PC-3 (cell line): ENCODE data around the gene IL5RA. TPM values are rescaled to one million over a fixed set of nuclear protein-coding genes. Genes with fewer than 3 reads are reported as not detected.

ENCODE experiments used
- ATAC-seq: fragments of 200-7000 bp; cut with Tn5 transposase; 2 replicates; pipeline ENCODE4 v1.9.1; 2020; ENCODE audit warnings: mild to moderate bottlenecking, moderate library complexity
- BruUV-seq: library from RNA; stranded (reverse); fragments of 400-500 nt; replicated peaks from 2 replicates; lab custom pipeline; 2021; lab: Mats Ljungman, UMichigan
- CTCF ChIA-PET: fragments of 300-600 bp; sonication (Branson Sonifier 250); formaldehyde crosslinking; loops from one replicate; lab custom pipeline; 2022; ENCODE audit warnings: antibody characterized with exemption; lab: Charles Lee
- POLR2A ChIA-PET: fragments of 300-600 bp; sonication (Branson Sonifier 250); formaldehyde crosslinking; loops from one replicate; lab custom pipeline; 2022; ENCODE audit warnings: antibody characterized with exemption; ENCODE audit not compliant: unreplicated experiment; lab: Charles Lee
- DNase-seq: peaks from one replicate; pipeline ENCODE4 v3.0.0-alpha.2; 2015
- H2AFZ ChIP-seq: fragments of 300-600 bp; sonication (generic); 2 replicates; pipeline ENCODE4 v1.6.0; 2016; ENCODE audit warnings: antibody characterized with exemption, low read length
- H3F3A ChIP-seq: fragments of 300-600 bp; sonication (generic); one replicate; pipeline ENCODE4 v1.6.0; 2017; ENCODE audit warnings: antibody characterized with exemption, low read length, control low read depth, mild to moderate bottlenecking; ENCODE audit not compliant: unreplicated experiment
- H3K27ac ChIP-seq: fragments of 300-600 bp; sonication (generic); 2 replicates; pipeline ENCODE4 v1.5.1; 2016; ENCODE audit warnings: mild to moderate bottlenecking, low read length
- H3K27me3 ChIP-seq: fragments of 300-600 bp; sonication (generic); 2 replicates; pipeline ENCODE4 v1.6.1; 2016; ENCODE audit warnings: low read length, mixed read lengths
- H3K36me3 ChIP-seq: fragments of 300-600 bp; sonication (generic); 2 replicates; pipeline ENCODE4 v1.6.1; 2016; ENCODE audit warnings: low read depth, mixed run types, low read length, mixed read lengths
- H3K4me1 ChIP-seq: fragments of 300-600 bp; sonication (generic); 2 replicates; pipeline ENCODE4 v1.5.1; 2016; ENCODE audit warnings: low read length; ENCODE audit not compliant: insufficient read depth
- H3K4me2 ChIP-seq: fragments of 300-600 bp; sonication (generic); 2 replicates; pipeline ENCODE4 v1.6.0; 2016; ENCODE audit warnings: low read length
- H3K4me3 ChIP-seq: fragments of 300-600 bp; sonication (generic); 2 replicates; pipeline ENCODE4 v1.5.1; 2016; ENCODE audit warnings: mild to moderate bottlenecking, low read length, mixed read lengths
- H3K79me2 ChIP-seq: fragments of 300-600 bp; sonication (generic); 2 replicates; pipeline ENCODE4 v1.6.1; 2017; ENCODE audit warnings: low read length, mixed read lengths
- H3K9ac ChIP-seq: fragments of 300-600 bp; sonication (generic); 2 replicates; pipeline ENCODE4 v1.6.0; 2016; ENCODE audit warnings: mild to moderate bottlenecking, low read length
- H3K9me2 ChIP-seq: fragments of 300-600 bp; sonication (generic); replicated peaks from 2 replicates; pipeline ENCODE4 v1.6.1; 2016; ENCODE audit warnings: mixed run types, low read length, mixed read lengths
- H3K9me3 ChIP-seq: fragments of 300-600 bp; sonication (generic); 2 replicates; pipeline ENCODE4 v1.6.1; 2016; ENCODE audit warnings: low read length, mixed read lengths
- H4K20me1 ChIP-seq: fragments of 300-600 bp; sonication (generic); 2 replicates; pipeline ENCODE4 v1.6.1; 2016; ENCODE audit warnings: low read length, mixed read lengths
- EZH2 ChIP-seq: fragments of 300-600 bp; sonication (generic); IDR thresholded peaks from one replicate; pipeline ENCODE4 v1.6.1; 2017; ENCODE audit warnings: antibody characterized with exemption, mild to moderate bottlenecking, low read length; ENCODE audit not compliant: unreplicated experiment
- EZH2phosphoT487 ChIP-seq: fragments of 300-600 bp; sonication (generic); IDR thresholded peaks from 2 replicates; pipeline ENCODE4 v1.6.1; 2018; ENCODE audit warnings: mild to moderate bottlenecking, antibody characterized with exemption, low read length, borderline replicate concordance
- intact Hi-C: fragments of 100-400 bp; cut with micrococcal nuclease; formaldehyde crosslinking; loops from 2 replicates; pipeline ENCODE4 v1.9.0; 2023
- total RNA-seq: library from RNA; depleted of rRNA; stranded (reverse); fragments of >200 nt; gene quantifications from 2 replicates; pipeline ENCODE4 v1.2.3, GENCODE V29; 2014
- TF ChIP-seq, protein P1 (sequence below): fragments of 300-600 bp; sonication (generic); conservative IDR thresholded peaks from 2 replicates; pipeline ENCODE4 v1.5.1; 2017; ENCODE audit warnings: antibody characterized with exemption, low read depth, mild to moderate bottlenecking, low read length

The IL5RA gene
- total RNA-seq, 1 experiment from 2014 or later, result not detected

DNA sequence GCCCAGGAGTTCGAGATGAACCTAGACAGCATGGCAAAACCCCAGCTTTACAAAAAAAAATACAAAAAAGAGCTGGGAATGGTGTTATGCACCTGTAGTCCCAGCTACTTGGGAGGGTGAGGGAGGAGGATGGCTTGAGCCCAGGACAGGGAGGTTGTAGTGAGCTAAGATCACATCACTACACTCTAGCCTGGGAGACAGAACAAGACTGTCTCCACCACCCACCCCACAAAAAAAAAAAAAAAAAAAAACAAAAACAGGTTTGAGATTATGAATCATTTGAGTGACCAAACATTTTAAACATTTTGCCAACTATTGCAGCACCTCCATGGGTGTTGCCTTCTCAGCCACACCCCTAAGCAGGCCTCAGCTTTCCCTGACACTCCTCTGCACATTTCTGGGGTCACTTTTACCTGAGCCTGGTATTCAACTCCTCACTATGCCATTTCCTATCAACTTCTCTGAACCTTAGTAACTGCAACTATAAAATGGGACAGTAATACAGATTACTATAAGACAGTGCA is 41.8 kb downstream of the IL5RA start:
- BruUV-seq, result no TSS peak
- ChIA-PET POLR2A (no interaction called here), CTCF (no interaction called here)
- no peaks in the 10 kb centered on the region for H3K9me3 ChIP-seq
- H3K4me3 ChIP-seq, result no peak overlapping the region
- intact Hi-C loops, result no loop called here
- no peak overlapping the region for H3K27ac ChIP-seq
- no peaks in the 10 kb centered on the region for H3K27me3 ChIP-seq
- DNase-seq (peak; percentile 37), ATAC-seq (no peak)
- H3F3A ChIP-seq, result no peaks in the 10 kb centered on the region
- H3K36me3 ChIP-seq, result no peaks in the 10 kb centered on the region
- no peak overlapping the region for H3K9ac ChIP-seq
- H3K9me2 ChIP-seq, result no peaks in the 10 kb centered on the region
- H2AFZ ChIP-seq, result no peak overlapping the region
- TF ChIP-seq EZH2 (no peak), EZH2phosphoT487 (no peak)
- TF ChIP-seq, protein P1, sequence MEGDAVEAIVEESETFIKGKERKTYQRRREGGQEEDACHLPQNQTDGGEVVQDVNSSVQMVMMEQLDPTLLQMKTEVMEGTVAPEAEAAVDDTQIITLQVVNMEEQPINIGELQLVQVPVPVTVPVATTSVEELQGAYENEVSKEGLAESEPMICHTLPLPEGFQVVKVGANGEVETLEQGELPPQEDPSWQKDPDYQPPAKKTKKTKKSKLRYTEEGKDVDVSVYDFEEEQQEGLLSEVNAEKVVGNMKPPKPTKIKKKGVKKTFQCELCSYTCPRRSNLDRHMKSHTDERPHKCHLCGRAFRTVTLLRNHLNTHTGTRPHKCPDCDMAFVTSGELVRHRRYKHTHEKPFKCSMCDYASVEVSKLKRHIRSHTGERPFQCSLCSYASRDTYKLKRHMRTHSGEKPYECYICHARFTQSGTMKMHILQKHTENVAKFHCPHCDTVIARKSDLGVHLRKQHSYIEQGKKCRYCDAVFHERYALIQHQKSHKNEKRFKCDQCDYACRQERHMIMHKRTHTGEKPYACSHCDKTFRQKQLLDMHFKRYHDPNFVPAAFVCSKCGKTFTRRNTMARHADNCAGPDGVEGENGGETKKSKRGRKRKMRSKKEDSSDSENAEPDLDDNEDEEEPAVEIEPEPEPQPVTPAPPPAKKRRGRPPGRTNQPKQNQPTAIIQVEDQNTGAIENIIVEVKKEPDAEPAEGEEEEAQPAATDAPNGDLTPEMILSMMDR, result no peak
- H3K4me1 ChIP-seq, result no peaks in the 10 kb centered on the region
- no peak overlapping the region for H3K4me2 ChIP-seq
- no peaks in the 10 kb centered on the region for H3K79me2 ChIP-seq
- H4K20me1 ChIP-seq, result no peaks in the 10 kb centered on the region

DNA sequence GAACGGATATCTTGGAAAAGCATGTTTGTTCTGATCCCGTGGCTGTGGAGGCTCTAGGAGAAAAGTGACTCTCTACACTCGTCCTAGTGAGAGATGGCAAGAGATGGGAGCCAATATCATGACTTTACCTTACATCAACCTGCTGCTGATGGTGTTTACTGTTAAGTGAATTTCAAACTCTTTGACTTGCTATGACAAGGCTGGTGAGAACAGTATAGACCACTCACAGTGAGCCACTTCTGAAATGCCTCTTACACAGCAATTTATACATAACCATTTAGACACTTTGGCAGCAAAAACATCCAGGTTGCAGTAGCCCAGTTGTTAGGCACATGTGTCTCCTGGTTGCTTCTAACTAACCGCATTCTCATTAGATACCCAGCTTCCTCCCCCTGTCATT is 43.3 kb downstream of the IL5RA start:
- intact Hi-C loops, result no loop called here

DNA sequence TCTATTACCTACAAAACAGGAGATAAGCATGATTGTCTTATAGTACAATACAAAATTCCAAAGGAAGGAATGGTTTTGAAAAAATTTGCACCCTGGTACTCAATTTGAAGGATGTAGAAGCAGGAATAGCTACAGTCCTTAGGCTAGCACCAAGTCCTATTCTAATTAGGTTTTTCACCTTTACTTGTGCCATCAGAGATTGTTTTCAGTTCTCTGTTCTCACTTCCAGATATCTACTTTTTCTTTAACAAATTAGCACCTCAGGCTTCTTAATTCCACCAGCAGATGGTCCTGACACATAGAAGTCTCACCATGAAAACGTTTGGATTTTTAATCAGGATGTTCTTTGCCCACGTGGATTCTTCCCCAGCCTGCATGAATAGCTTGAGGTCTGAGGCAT is 43.8 kb downstream of the IL5RA start:
- CTCF ChIA-PET, result no interaction called here
- intact Hi-C loops, result no loop called here

More for the DNA sequence above, 43.3 kb downstream of the IL5RA start:
- no peak for ATAC-seq
- H3K79me2 ChIP-seq, result no peaks in the 10 kb centered on the region
- TF ChIP-seq EZH2phosphoT487 (no peak), EZH2 (no peak)
- TF ChIP-seq, protein P1, result no peak
- no TSS peak for BruUV-seq
- H3K36me3 ChIP-seq, result no peaks in the 10 kb centered on the region
- no peak overlapping the region for H2AFZ ChIP-seq
- ChIA-PET POLR2A (no interaction called here), CTCF (no interaction called here)
- H3K9me2 ChIP-seq, result no peaks in the 10 kb centered on the region
- no peaks in the 10 kb centered on the region for H3F3A ChIP-seq
- H4K20me1 ChIP-seq, result no peaks in the 10 kb centered on the region
- no peak overlapping the region for H3K4me3 ChIP-seq
- DNase-seq, result no peak
- H3K9ac ChIP-seq, result no peak overlapping the region
- H3K9me3 ChIP-seq, result no peaks in the 10 kb centered on the region
- no peak overlapping the region for H3K27ac ChIP-seq
- no peak overlapping the region for H3K4me2 ChIP-seq
- H3K4me1 ChIP-seq, result no peaks in the 10 kb centered on the region
- no peaks in the 10 kb centered on the region for H3K27me3 ChIP-seq

More for the DNA sequence above, 43.8 kb downstream of the IL5RA start:
- no peak overlapping the region for H3K27ac ChIP-seq
- ATAC-seq (no peak), DNase-seq (no peak)
- no peaks in the 10 kb centered on the region for H3K36me3 ChIP-seq
- no TSS peak for BruUV-seq
- no peak overlapping the region for H3K4me3 ChIP-seq
- POLR2A ChIA-PET, result no interaction called here
- H2AFZ ChIP-seq, result no peak overlapping the region
- no peaks in the 10 kb centered on the region for H3K27me3 ChIP-seq
- H3K79me2 ChIP-seq, result no peaks in the 10 kb centered on the region
- no peaks in the 10 kb centered on the region for H3F3A ChIP-seq
- H3K9me2 ChIP-seq, result no peaks in the 10 kb centered on the region
- TF ChIP-seq EZH2, result no peak
- no peak for TF ChIP-seq EZH2phosphoT487
- TF ChIP-seq, protein P1, result no peak
- H3K4me1 ChIP-seq, result no peaks in the 10 kb centered on the region
- no peak overlapping the region for H3K9ac ChIP-seq
- H3K9me3 ChIP-seq, result no peaks in the 10 kb centered on the region
- H4K20me1 ChIP-seq, result no peaks in the 10 kb centered on the region
- H3K4me2 ChIP-seq, result no peak overlapping the region
